HepG2 (cell line): Measurements from ENCODE around the gene TIMM13. TPM values are rescaled to one million over a fixed set of nuclear protein-coding genes. Genes with fewer than 3 reads are reported as not detected.

Source experiments
- ATAC-seq: fragments of 200-7000 bp; cut with Tn5 transposase; 3 replicates; pipeline ENCODE4 v1.9.1; 2020; ENCODE audit warnings: mild to moderate bottlenecking, moderate library complexity
- BruUV-seq: library from RNA; stranded (reverse); fragments of 400-500 nt; replicated peaks from 2 replicates; lab custom pipeline; 2021; lab: Mats Ljungman, UMichigan
- CTCF ChIA-PET: fragments of 300-600 bp; formaldehyde crosslinking; extraction: SDS; loops from one replicate; lab custom pipeline; 2021; ENCODE audit warnings: low total read pairs, inconsistent platforms, low intra/inter-chr PET ratio; lab: Yijun Ruan, JAX
- POLR2A ChIA-PET: fragments of 350-600 bp; sonication (Branson Sonifier 250); formaldehyde crosslinking; loops from one replicate; lab custom pipeline; 2020; ENCODE audit warnings: antibody characterized with exemption, inconsistent platforms; lab: Yijun Ruan, JAX
- DNase-seq: peaks from one replicate; pipeline ENCODE4 v3.0.0-alpha.2; 2015; ENCODE audit warnings: low spot score
- FAIRE-seq: peaks from 3 replicates; lab custom pipeline; 2011; peaks lifted over from hg19 to GRCh38; lab: Jason Lieb, UNC
- H2AFZ ChIP-seq: one replicate; pipeline ENCODE4 v1.6.1; 2011; ENCODE audit warnings: low read length, inconsistent platforms
- H3K27ac ChIP-seq: fragments of 300-600 bp; 3 replicates; pipeline ENCODE4 v1.8.0; 2011; ENCODE audit warnings: mixed run types, mild to moderate bottlenecking, mixed read lengths, low read length, inconsistent platforms; ENCODE audit not compliant: insufficient read depth; ENCODE audit errors: extremely low read length
- H3K27me3 ChIP-seq, 2 experiments: fragments of 200-600 bp in 1 of 2; 2 replicates in 1 of 2; 3 replicates in 1 of 2; pipeline versions ENCODE4 v1.6.0 to v1.8.0; 2011; ENCODE audit warnings: low read length in 2 of 2, mild to moderate bottlenecking in 2 of 2, moderate library complexity in 2 of 2, inconsistent platforms in 1 of 2; ENCODE audit not compliant: insufficient read depth in 2 of 2, control insufficient read depth in 1 of 2
- H3K36me3 ChIP-seq, 2 experiments: fragments of 200-600 bp in 1 of 2; replicated peaks in 1 of 2; 2 replicates in 1 of 2; 3 replicates in 1 of 2; pipeline versions ENCODE4 v1.5.1 to v1.8.0; 2011; ENCODE audit warnings: low read length in 2 of 2, inconsistent platforms in 1 of 2; ENCODE audit not compliant: insufficient read depth in 2 of 2, control insufficient read depth in 1 of 2
- H3K4me1 ChIP-seq: 2 replicates; pipeline ENCODE4 v1.5.1; 2012; ENCODE audit warnings: low read length, inconsistent platforms; ENCODE audit not compliant: insufficient read depth
- H3K4me2 ChIP-seq: 2 replicates; pipeline ENCODE4 v1.6.0; 2011; ENCODE audit warnings: low read depth, low read length, inconsistent platforms
- H3K4me3 ChIP-seq, 3 experiments: fragments of 200-600 bp in 1 of 3; sonication (generic), shearing (Covaris generic) in 1 of 3; replicated peaks in 1 of 3; 2 replicates each; pipeline ENCODE4 v1.5.1; 2011 to 2016; ENCODE audit warnings: low read length in 3 of 3, inconsistent platforms in 2 of 3, low read depth in 2 of 3, mild to moderate bottlenecking in 2 of 3, control low read depth in 1 of 3, mixed read lengths in 1 of 3; ENCODE audit not compliant: insufficient read depth in 1 of 3
- H3K79me2 ChIP-seq: one replicate; pipeline ENCODE4 v1.6.1; 2011; ENCODE audit warnings: low read length, inconsistent platforms; ENCODE audit not compliant: insufficient read depth
- H3K9ac ChIP-seq: 2 replicates; pipeline ENCODE4 v1.6.0; 2011; ENCODE audit warnings: mild to moderate bottlenecking, low read depth, low read length, inconsistent platforms; ENCODE audit not compliant: insufficient read depth
- H3K9me3 ChIP-seq: 2 replicates; pipeline ENCODE4 v1.5.1; 2012; ENCODE audit warnings: mild to moderate bottlenecking, low read length
- H4K20me1 ChIP-seq: 2 replicates; pipeline ENCODE4 v1.6.0; 2011; ENCODE audit warnings: inconsistent platforms, mild to moderate bottlenecking, low read length, moderate library complexity; ENCODE audit not compliant: insufficient read depth
- AGO2 ChIP-seq: fragments of 200-400 bp; formaldehyde crosslinking; optimal IDR thresholded peaks from 2 replicates; pipeline ENCODE3; 2017; ENCODE audit warnings: mild to moderate bottlenecking, low read depth, low read length, moderate library complexity
- IKZF1 ChIP-seq: fragments of 450-650 bp; IDR thresholded peaks from 2 replicates; pipeline ENCODE4 v1.7.1; 2016
- POLR2G ChIP-seq: fragments of 200-400 bp; formaldehyde crosslinking; IDR thresholded peaks from 2 replicates; pipeline ENCODE4 v1.6.1; 2018; ENCODE audit warnings: mild to moderate bottlenecking, low read depth, low read length, moderate library complexity
- ZNF772 ChIP-seq: sonication (generic); formaldehyde crosslinking; IDR thresholded peaks from 2 replicates; pipeline ENCODE4 v1.5.0; 2020; ENCODE audit warnings: mild to moderate bottlenecking, missing genetic modification reagents
- WGBS: methylation state at CpG from one replicate; pipeline ENCODE4 v1.1.6; 2017; ENCODE audit warnings: low lambda C conversion rate; 5-methylcytosine and 5-hydroxymethylcytosine counted together
- in situ Hi-C: cut with HindIII; loops from 2 replicates; pipeline ENCODE4 v1.10.0; 2017; ENCODE audit warnings: low pct_unique_long_range_greater_than_20kb; ENCODE audit not compliant: extremely low pct_ligation_motif_present
- intact Hi-C: fragments of 100-400 bp; cut with micrococcal nuclease; formaldehyde crosslinking; loops from one replicate; pipeline ENCODE4 v1.10.0; 2022; ENCODE audit not compliant: unreplicated experiment
- polyA plus RNA-seq, 8 experiments: library from polyadenylated mRNA; depleted of rRNA in 3 of 8; stranded (reverse) in 7 of 8; unstranded in 1 of 8; fragments of >200 nt; fragmentation: Illumina TruSeq in 4 of 8; extraction: Trizol in 4 of 8; gene quantifications; 2 replicates each; pipeline versions ENCODE4 v1.2.1 to v1.2.3, GENCODE V29; 2011 to 2016; ENCODE audit warnings: low read depth in 4 of 8, missing spikeins in 1 of 8, mixed read lengths in 1 of 8; ENCODE audit not compliant: insufficient read depth in 1 of 8
- total RNA-seq, 5 experiments: library from RNA; depleted of rRNA; stranded (reverse); fragments of >200 nt; fragmentation: Illumina TruSeq; extraction: Trizol; gene quantifications; 2 replicates each; pipeline ENCODE4 v1.2.3, GENCODE V29; 2016; ENCODE audit warnings: low read depth in 1 of 5
- TF ChIP-seq, protein P1 (sequence below): IDR thresholded peaks from 2 replicates; pipeline ENCODE4 v1.6.1; 2012; ENCODE audit warnings: inconsistent platforms
- TF ChIP-seq, protein P2 (sequence below): sonication (generic); formaldehyde crosslinking; IDR thresholded peaks from 2 replicates; pipeline ENCODE4 v1.8.0; 2023; ENCODE audit warnings: mild to moderate bottlenecking, missing genetic modification reagents

Gene TIMM13
- total and polyA plus RNA-seq, 2 of the 13 experiments (the other 11 are each of a cell fraction or from before 2014, with no cell fraction given): 48.4 to 108 TPM

DNA sequence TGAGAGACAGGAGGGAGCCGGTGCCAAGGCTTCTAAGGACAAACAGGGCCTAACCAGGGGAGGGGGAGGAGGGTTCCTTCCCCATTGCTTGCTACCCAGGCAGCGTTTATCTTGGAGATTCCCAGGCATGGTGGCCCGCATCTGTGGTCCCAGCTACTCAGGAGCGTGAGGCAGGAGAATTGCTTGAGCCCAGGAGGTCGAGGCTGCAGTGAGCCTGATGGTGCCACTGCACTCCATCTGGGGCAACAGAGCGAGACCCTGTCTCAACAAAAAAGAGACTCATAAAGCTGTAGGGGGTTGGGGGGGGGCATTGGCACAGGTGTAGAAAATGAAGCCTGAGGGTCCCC lies 11.4 kb downstream of the TIMM13 start:
- Histone ChIP-seq H3K27ac (peak overlapping the region; percentile 78), H3K4me1 (peaks cover 26% of the 10 kb centered on the region), H3K4me3 (peak overlapping the region in 1 of 3 experiments; percentile 49; a peak in 1 of 6 replicates), H2AFZ (no peak overlapping the region), H3K9ac (peak overlapping the region; percentile 68), H3K9me3 (no peaks in the 10 kb centered on the region), H3K4me2 (peak overlapping the region; percentile 84), H3K79me2 (peaks cover 2% of the 10 kb centered on the region), H3K27me3 (no peaks in the 10 kb centered on the region), H4K20me1 (no peaks in the 10 kb centered on the region), H3K36me3 (peaks cover 0 to 1% of the 10 kb centered on the region in 2 experiments; a peak in 1 of 5 replicates)
- BruUV-seq: no TSS peak
- in situ Hi-C loops: no loop called here
- no peak for FAIRE-seq
- WGBS: 62% methylated on average over 5 of the region's 6 CpGs
- TF ChIP-seq POLR2G: no peak
- TF ChIP-seq ZNF772 (CRISPR knock-in tag): 0 out of 2 replicates have a peak, but pooled peaks have one; percentile 9
- TF ChIP-seq AGO2: no peak
- TF ChIP-seq, protein P1, sequence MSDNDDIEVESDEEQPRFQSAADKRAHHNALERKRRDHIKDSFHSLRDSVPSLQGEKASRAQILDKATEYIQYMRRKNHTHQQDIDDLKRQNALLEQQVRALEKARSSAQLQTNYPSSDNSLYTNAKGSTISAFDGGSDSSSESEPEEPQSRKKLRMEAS: no peak
- no peak for TF ChIP-seq IKZF1
- TF ChIP-seq, protein P2, sequence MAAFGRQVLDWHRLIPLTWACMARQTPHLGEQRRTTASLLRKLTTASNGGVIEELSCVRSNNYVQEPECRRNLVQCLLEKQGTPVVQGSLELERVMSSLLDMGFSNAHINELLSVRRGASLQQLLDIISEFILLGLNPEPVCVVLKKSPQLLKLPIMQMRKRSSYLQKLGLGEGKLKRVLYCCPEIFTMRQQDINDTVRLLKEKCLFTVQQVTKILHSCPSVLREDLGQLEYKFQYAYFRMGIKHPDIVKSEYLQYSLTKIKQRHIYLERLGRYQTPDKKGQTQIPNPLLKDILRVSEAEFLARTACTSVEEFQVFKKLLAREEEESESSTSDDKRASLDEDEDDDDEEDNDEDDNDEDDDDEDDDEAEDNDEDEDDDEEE (CRISPR knock-in tag): 0 out of 2 replicates have a peak, but pooled peaks have one; percentile 6
- CTCF ChIA-PET: no interaction called here
- intact Hi-C loops: no loop called here
- POLR2A ChIA-PET: interaction anchor here (1.0 to 9.0 kb wide), 10 partner anchors 9 to 221 kb away, joined by 3 to 92 read pairs (median 4); partner anchors contain the start of genes GADD45B and TIMM13
- DNase-seq: no peak
- ATAC-seq: peak; percentile 6
